Measurements from ENCODE around the gene LIN28A. TPM values are rescaled to one million over a fixed set of nuclear protein-coding genes. Genes with fewer than 3 reads are reported as not detected.

The LIN28A gene
- polyA plus RNA-seq, 1 of the 3 experiments (the other 2 are of a cell fraction): not detected

GRCh38 chr1:26363549-26364448 is 46.8 kb upstream of the LIN28A start:
- Histone ChIP-seq H3K4me2 (no peak overlapping the region), H3K4me1 (ENCODE audit: control insufficient read depth in 1 of 2, insufficient read depth in 2 of 2, low read depth in 1 of 2, low read length in 1 of 2) (peaks cover 0 to 9% of the 10 kb centered on the region in 2 experiments; a peak in 2 of 4 replicates), H3K79me2 (ENCODE audit: insufficient read depth) (no peaks in the 10 kb centered on the region), H2AFZ (ENCODE audit: low read depth) (no peak overlapping the region; the same call in 1 of the 2 replicates), H3K36me3 (replicated peaks in 1 of 2; ENCODE audit: control insufficient read depth in 1 of 2, insufficient read depth in 2 of 2, low read length in 1 of 2) (no peaks in the 10 kb centered on the region), H3K4me3 (ENCODE audit: low read depth in 2 of 2, low read length in 1 of 2) (no peak overlapping the region; a peak in 1 of 4 replicates), H3K9me3 (no peaks in the 10 kb centered on the region), H3K9ac (no peak overlapping the region), H4K20me1 (ENCODE audit: insufficient read depth) (no peaks in the 10 kb centered on the region), H3F3A (replicated peaks; ENCODE audit: insufficient read depth) (no peaks in the 10 kb centered on the region), H3K9me2 (no peaks in the 10 kb centered on the region), H3K27ac (ENCODE audit: low read depth in 2 of 2, low read length in 1 of 2) (no peak overlapping the region), H3K27me3 (ENCODE audit: insufficient read depth) (peaks cover 21% of the 10 kb centered on the region; the same call in 1 of the 2 replicates)
- CTCF ChIA-PET: interaction anchor here (0.6 to 6.7 kb wide), 49 partner anchors 13 to 297 kb away, joined by 3 to 99 read pairs (median 4); partner anchors contain the start of genes CEP85, CRYBG2, DHDDS and SH3BGRL3
- WGBS (ENCODE audit: low lambda C conversion rate): 29% methylated on average over 25 of the region's 26 CpGs
- TF ChIP-seq MEF2A (IDR thresholded peaks at IDR 0.05; ENCODE audit: borderline replicate concordance, low read depth): no peak
- 0 out of 2 replicates have a peak, but pooled peaks have one; percentile 6 for TF ChIP-seq NRF1 (IDR thresholded peaks at IDR 0.05; ENCODE audit: low read depth, low read length)
- TF ChIP-seq, protein P1, sequence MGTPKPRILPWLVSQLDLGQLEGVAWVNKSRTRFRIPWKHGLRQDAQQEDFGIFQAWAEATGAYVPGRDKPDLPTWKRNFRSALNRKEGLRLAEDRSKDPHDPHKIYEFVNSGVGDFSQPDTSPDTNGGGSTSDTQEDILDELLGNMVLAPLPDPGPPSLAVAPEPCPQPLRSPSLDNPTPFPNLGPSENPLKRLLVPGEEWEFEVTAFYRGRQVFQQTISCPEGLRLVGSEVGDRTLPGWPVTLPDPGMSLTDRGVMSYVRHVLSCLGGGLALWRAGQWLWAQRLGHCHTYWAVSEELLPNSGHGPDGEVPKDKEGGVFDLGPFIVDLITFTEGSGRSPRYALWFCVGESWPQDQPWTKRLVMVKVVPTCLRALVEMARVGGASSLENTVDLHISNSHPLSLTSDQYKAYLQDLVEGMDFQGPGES (IDR thresholded peaks at IDR 0.05; ENCODE audit: low read depth, low read length): no peak
- TF ChIP-seq FOXM1 (IDR thresholded peaks at IDR 0.05; ENCODE audit: low read depth): no peak
- TF ChIP-seq SIN3A (IDR thresholded peaks at IDR 0.05; ENCODE audit: borderline replicate concordance, low read depth, low read length): no peak
- TF ChIP-seq GATA2 (CRISPR knock-in tag; IDR thresholded peaks at IDR 0.05): no peak
- peak; percentile 75 for TF ChIP-seq SMC3 (IDR thresholded peaks at IDR 0.05; ENCODE audit: low read depth, low read length)
- TF ChIP-seq, protein P2, sequence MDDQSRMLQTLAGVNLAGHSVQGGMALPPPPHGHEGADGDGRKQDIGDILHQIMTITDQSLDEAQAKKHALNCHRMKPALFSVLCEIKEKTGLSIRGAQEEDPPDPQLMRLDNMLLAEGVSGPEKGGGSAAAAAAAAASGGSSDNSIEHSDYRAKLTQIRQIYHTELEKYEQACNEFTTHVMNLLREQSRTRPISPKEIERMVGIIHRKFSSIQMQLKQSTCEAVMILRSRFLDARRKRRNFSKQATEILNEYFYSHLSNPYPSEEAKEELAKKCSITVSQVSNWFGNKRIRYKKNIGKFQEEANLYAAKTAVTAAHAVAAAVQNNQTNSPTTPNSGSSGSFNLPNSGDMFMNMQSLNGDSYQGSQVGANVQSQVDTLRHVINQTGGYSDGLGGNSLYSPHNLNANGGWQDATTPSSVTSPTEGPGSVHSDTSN (IDR thresholded peaks at IDR 0.05): no peak
- no peak for TF ChIP-seq ELF1 (IDR thresholded peaks at IDR 0.05)
- TF ChIP-seq CTCF (IDR thresholded peaks at IDR 0.05): peak; percentile 93
- peak; percentile 75 for TF ChIP-seq RAD21 (IDR thresholded peaks at IDR 0.05; ENCODE audit: low read length)
- TF ChIP-seq, protein P3, sequence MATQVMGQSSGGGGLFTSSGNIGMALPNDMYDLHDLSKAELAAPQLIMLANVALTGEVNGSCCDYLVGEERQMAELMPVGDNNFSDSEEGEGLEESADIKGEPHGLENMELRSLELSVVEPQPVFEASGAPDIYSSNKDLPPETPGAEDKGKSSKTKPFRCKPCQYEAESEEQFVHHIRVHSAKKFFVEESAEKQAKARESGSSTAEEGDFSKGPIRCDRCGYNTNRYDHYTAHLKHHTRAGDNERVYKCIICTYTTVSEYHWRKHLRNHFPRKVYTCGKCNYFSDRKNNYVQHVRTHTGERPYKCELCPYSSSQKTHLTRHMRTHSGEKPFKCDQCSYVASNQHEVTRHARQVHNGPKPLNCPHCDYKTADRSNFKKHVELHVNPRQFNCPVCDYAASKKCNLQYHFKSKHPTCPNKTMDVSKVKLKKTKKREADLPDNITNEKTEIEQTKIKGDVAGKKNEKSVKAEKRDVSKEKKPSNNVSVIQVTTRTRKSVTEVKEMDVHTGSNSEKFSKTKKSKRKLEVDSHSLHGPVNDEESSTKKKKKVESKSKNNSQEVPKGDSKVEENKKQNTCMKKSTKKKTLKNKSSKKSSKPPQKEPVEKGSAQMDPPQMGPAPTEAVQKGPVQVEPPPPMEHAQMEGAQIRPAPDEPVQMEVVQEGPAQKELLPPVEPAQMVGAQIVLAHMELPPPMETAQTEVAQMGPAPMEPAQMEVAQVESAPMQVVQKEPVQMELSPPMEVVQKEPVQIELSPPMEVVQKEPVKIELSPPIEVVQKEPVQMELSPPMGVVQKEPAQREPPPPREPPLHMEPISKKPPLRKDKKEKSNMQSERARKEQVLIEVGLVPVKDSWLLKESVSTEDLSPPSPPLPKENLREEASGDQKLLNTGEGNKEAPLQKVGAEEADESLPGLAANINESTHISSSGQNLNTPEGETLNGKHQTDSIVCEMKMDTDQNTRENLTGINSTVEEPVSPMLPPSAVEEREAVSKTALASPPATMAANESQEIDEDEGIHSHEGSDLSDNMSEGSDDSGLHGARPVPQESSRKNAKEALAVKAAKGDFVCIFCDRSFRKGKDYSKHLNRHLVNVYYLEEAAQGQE (IDR thresholded peaks at IDR 0.05; ENCODE audit: low read depth, low read length): no peak
- TF ChIP-seq EP300 (IDR thresholded peaks at IDR 0.05; ENCODE audit: borderline replicate concordance in 1 of 2, low read depth in 1 of 2, low read length in 1 of 2): no peak
- POLR2A ChIA-PET: interaction anchor here (0.7 kb wide), 1 partner anchor 79 kb away, joined by 5 read pairs; no protein-coding TSS in a partner anchor
- DNase-seq: peak; percentile 86

All from SK-N-SH (cell line).